Measurements from ENCODE around the gene PA2G4.

PA2G4 gene

DNA sequence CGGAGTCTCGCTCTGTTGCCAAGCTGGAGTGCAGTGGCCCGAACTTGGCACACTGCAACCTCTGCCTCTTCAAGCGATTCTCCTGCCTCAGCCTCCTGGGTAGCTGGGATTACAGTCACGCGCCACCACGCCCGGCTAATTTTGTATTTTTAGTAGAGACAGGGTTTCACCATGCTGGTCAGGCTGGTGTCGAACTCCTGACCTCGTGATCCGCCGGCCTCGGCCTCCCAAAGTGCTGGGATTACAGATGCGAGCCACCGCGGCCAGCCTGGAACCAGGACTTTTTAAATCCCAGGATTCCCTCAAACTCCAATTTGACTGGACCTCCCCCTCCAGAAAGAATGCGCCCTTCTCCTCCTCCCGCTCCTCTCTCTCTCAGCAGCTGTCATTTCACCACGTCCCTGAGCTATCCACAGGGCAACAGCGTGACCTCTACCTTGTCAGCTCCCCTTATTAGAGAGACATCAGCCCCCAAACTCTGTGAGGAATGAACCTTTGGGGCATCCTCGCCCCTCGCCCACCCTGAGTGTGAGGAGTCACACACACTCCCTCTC is 25.7 kb downstream of the PA2G4 start:
- DNase-seq (ENCODE audit: low read depth, low spot score): no peak
- peak overlapping the region; percentile 93 for H3K4me3 ChIP-seq (ENCODE audit: low read depth, low read length)
- in situ Hi-C loops (cut with HindIII; ENCODE audit: low sequenced_read_pairs): no loop called here
- TF ChIP-seq, protein P1, sequence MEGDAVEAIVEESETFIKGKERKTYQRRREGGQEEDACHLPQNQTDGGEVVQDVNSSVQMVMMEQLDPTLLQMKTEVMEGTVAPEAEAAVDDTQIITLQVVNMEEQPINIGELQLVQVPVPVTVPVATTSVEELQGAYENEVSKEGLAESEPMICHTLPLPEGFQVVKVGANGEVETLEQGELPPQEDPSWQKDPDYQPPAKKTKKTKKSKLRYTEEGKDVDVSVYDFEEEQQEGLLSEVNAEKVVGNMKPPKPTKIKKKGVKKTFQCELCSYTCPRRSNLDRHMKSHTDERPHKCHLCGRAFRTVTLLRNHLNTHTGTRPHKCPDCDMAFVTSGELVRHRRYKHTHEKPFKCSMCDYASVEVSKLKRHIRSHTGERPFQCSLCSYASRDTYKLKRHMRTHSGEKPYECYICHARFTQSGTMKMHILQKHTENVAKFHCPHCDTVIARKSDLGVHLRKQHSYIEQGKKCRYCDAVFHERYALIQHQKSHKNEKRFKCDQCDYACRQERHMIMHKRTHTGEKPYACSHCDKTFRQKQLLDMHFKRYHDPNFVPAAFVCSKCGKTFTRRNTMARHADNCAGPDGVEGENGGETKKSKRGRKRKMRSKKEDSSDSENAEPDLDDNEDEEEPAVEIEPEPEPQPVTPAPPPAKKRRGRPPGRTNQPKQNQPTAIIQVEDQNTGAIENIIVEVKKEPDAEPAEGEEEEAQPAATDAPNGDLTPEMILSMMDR (IDR thresholded peaks at IDR 0.05; ENCODE audit: low read depth, low read length): no peak

DNA sequence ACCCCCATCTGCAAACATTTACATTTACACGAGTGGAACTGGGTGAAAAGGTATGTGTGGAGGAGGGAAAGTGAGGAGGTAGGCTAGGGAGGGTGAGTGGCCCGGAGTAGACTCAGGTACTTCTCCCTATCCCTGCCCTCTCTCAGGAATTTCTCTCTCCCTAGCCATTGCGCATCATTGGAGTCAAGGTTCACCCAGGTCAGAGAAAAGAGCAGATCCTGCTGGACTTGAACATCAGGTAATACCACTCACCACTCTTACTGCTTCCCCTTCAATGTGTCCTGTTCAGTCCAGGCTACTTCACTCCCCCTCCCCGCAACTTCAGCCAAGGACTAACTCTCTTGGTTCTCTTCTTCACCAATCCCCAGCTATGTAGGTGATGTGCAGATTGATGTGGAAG is 26.5 kb downstream of the PA2G4 start:
- no peak for DNase-seq (ENCODE audit: low read depth, low spot score)
- no peak overlapping the region for H3K4me3 ChIP-seq (ENCODE audit: low read depth, low read length)
- TF ChIP-seq, protein P1 (IDR thresholded peaks at IDR 0.05; ENCODE audit: low read depth, low read length): no peak
- in situ Hi-C loops (cut with HindIII; ENCODE audit: low sequenced_read_pairs): no loop called here

DNA sequence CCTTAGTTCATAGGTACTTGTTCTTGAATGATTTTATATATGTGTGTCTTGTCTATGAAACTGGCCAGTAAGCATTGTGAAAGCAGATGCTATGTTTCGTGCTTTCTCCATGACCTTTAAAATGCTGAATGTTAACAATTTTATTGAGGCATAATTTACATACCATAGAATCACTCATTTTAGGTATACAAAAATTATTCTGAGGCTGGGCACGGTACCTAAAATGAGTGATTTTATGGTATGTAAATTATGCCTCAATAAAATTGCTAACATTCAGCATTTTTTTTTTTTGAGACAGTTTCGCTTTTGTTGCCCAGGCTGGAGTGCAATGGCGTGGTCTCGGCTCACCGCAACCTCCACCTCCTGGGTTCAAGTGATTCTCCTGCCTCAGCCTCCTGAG is 30.5 kb downstream of the PA2G4 start:
- in situ Hi-C loops (cut with HindIII; ENCODE audit: low sequenced_read_pairs): no loop called here
- DNase-seq (ENCODE audit: low read depth, low spot score): no peak
- no peak overlapping the region for H3K4me3 ChIP-seq (ENCODE audit: low read depth, low read length)
- TF ChIP-seq, protein P1 (IDR thresholded peaks at IDR 0.05; ENCODE audit: low read depth, low read length): no peak

DNA sequence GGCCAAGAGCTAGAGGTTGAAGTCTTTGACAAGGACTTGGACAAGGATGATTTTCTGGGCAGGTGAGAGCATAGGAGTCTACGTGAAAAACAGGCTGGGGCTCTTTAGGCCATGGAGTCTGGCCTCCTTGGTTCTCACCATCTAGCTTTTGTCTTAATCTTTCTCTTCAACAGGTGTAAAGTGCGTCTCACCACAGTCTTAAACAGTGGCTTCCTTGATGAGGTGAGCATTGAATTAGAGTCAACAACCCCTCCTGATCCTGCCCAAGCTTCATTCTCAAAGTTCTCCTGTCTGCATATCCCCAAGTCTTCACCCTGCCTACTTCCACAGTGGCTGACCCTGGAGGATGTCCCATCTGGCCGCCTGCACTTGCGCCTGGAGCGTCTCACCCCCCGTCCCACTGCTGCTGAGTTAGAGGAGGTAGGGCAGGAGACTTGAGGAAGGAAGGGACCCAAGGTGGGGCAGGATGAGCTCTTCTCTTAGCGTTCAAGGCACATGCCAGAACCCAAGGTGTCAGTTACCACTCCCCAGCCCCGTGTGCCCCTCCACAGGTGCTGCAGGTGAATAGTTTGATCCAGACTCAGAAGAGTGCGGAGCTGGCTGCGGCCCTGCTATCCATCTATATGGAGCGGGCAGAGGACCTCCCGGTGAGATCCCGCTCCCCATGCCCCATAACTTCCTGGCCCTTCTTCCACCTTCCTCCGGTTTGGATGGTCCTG is 33.7 kb downstream of the PA2G4 start:
- no peak overlapping the region for H3K4me3 ChIP-seq (ENCODE audit: low read depth, low read length)
- no peak for DNase-seq (ENCODE audit: low read depth, low spot score)
- in situ Hi-C loops (cut with HindIII; ENCODE audit: low sequenced_read_pairs): no loop called here
- TF ChIP-seq, protein P1 (IDR thresholded peaks at IDR 0.05; ENCODE audit: low read depth, low read length): no peak

DNA sequence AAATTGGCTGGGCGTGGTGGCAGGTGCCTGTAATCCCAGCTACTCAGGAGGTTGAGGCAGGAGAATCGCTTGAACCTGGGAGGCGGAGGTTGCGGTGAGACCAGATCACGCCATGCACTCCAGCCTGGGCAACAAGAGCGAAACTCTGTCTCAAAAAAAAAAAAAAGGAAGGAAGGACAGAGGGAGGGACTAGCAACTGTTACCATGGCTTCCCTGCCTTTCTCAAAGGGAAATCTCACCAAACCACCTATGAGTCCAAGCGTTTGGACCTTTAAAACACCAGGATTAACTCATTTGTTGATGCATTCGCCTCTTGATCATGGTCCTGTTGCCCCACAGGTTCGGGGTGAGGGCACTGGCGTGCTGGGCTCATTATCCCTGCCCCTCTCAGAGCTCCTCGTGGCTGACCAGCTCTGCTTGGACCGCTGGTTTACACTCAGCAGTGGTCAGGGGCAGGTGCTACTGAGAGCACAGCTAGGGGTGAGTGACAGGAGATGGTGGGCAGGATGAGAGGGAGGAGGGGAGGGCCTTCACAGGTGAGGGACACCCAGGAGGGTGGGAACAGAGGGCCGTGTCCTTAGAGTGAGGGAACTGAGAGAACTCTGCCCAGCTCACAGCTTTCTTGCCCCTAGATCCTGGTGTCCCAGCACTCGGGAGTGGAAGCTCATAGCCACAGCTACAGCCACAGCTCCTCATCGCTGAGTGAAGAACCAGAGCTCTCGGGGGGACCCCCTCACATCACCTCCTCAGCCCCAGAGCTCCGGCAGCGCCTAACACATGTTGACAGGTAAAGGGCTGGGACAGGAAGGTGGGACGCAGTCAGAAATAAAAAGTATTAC is 37.8 kb downstream of the PA2G4 start:
- no peak overlapping the region for H3K4me3 ChIP-seq (ENCODE audit: low read depth, low read length)
- no peak for DNase-seq (ENCODE audit: low read depth, low spot score)
- in situ Hi-C loops (cut with HindIII; ENCODE audit: low sequenced_read_pairs): no loop called here
- TF ChIP-seq, protein P1 (IDR thresholded peaks at IDR 0.05; ENCODE audit: low read depth, low read length): no peak

DNA sequence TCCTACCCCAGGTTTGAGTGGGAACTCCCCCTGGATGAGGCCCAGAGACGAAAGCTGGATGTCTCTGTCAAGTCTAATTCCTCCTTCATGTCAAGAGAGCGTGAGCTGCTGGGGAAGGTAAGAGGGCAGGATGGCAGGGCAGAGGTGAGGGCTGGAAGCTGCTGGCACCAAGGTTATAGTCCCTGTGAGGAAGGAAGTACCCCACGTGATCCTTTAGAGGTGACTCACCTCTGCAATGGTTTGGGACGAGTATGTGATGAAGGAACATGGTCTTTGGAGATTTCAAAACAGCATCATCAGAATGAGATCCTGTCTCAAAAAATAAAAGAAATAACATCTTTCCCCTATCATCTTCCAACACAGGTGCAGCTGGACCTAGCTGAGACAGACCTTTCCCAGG is 38.9 kb downstream of the PA2G4 start:
- no peak for DNase-seq (ENCODE audit: low read depth, low spot score)
- H3K4me3 ChIP-seq (ENCODE audit: low read depth, low read length): no peak overlapping the region

More for the DNA sequence above, 38.9 kb downstream of the PA2G4 start:
- in situ Hi-C loops (cut with HindIII; ENCODE audit: low sequenced_read_pairs): no loop called here
- TF ChIP-seq, protein P1 (IDR thresholded peaks at IDR 0.05; ENCODE audit: low read depth, low read length): no peak

Measured in astrocyte of the spinal cord (primary cell).